A204.1 (cell line): ENCODE data around the gene URB1.
"Not testable (repeated sequence)": the region's sequence is repeated elsewhere in the genome, so short reads cannot be mapped to it uniquely, and the experiment has no call there.

Source experiments
- FAIRE-seq: peaks from 2 replicates; lab custom pipeline; 2012; peaks lifted over from hg19 to GRCh38; lab: Jason Lieb, UNC

The URB1 gene

DNA sequence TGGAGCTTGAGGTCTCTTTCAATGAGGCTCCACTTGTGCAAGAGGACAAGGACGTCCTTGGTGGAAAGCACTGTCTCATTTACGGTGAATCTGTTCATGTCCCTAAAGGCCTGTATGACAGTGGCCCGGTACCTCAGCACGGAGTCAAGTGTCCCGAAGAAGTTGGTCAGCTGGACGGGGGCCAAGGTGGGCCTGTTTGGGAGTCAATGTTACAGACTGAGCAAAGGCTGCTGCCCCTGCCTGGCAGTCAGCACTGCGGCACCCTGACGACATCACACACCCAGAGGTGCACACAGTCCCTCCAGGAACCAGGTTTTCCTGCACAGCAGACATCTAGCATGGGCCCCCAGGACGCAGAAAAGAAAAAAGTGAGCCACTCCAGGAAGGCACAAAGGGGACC is 75.1 kb downstream of the URB1 start:
- no peak for FAIRE-seq

DNA sequence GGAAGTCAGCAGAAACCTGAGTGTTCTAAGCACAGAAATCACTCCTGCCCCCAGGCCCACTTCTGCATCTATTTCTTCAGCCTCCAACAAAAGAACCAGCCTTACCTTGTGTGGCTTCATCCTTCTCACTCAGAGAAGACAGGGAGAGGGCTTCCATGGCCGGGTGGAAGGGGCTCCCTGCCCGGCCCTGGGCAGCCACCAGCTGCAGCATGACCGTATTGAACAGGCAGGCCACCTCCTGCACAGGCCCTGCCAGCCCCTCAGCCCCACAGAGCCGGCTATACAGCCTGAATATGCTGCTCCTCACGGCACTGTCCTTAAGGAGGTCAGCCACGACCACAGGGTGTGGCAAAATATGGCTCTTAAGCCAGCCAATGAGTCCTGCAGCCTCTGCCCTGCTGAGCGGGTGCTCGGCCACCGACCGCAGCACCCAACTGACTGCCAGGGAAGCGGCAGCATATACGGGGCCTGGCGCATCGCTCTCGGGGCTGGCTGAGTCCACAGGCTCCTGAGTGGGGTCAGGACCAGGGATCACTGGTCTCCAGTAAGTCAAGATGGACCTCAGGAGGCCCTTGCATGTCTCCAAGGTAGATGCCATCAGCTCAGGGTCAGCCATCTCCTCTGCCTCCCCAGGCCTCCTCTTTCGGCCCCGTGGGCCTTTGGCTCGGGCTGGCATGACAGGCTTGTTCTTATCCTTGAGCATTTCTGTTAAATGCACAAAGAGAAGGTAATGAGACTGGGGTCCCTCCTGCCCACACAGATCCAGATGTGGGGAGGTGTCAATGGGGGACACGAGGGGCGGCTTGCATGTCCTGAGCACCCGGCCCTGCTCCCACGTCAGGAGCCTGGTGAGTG is 76.2 kb downstream of the URB1 start:
- no peak for FAIRE-seq

DNA sequence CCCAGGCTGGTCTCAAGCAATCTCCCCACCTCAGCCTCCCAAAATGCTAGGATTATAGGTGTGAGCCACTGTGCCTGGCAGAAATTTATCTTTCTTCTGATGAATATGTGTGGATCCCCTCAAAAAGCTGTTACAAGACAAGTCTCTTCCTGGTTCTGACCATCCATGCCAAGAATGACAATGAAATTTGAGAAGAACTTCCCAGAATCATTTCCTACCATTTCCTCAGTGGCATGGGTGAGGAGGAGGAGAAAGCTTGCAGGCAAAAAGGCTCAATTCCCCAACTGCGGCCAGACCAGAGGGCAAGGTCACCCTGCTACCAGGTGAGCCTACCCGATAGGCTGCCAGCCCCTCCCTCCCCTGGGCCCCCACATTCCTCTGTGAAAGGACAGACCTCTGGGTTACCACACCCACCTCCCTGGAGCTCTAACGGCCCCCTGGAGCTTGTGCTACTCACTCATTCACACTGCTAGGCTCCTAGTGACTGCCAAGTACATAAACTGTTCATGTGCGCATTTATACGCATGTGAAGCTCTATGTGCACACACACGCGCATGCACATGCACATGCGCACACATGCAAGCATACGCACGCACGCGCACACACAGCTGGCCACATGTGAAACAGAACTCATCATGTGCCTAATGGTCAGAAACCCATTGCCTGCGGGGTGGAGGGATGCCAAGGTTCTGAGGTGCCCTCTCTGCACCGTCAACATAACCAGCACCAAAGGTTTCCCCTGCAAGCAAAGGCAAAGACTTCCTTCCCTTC is 77.1 kb downstream of the URB1 start:
- FAIRE-seq: no peak

DNA sequence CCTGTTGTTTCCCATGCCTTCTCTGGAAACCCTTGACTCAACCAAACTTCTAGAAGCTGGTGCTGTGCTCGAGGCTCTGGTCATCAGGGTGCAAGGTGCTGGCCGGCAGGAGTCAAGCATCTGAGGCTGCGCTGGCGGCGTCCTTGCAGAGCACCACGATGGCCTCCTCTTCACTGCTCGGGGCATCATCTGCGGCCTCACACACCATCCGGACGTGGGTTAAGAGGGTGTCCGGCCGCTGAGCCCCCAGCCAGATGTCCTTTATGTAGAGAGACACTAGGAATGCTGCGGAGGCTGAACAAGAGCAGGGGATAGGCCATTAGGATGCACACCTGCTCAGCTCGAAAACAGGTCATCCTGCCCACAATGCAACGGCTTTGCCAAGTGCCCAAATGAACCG is 78.0 kb downstream of the URB1 start:
- no peak for FAIRE-seq

DNA sequence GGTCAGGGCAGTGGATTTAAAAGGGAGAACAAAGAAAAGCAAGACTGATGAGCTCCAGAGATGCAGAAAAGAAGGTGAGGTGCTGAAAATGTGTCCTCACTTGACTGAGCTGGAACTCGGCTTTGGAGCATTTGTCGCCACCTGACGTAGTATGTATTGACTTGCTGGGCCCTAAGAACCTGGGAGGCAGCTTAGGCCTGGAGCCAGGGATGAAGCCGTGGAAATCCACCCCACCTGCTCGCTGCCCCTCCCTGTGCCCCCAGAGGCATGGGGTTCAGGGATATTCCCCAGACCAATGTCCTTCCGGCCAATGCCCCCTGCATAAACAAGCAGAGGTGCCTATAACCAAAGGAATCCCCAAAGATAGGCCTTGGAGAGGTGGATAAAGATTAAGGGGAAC is 79.8 kb downstream of the URB1 start:
- no peak for FAIRE-seq

DNA sequence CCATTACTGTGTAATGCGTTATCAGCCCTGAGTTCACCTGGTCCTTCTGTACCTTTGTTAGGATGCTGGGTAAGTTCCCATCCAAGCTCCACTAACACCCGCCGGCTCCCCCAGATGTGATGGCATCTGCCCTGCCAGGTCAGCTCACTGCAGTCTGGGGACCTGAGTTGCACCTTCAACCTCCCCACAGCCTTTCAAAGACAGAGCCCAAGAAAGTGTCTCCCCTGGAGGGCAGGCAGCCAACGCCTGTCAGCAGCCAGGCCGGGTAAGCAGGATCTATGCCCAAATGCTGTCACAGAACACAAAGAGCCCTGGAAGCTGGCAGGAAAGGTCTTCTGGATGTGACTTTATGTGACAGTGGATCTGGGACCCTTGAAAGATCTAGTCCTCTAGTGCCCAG is 80.5 kb downstream of the URB1 start:
- no peak for FAIRE-seq

DNA sequence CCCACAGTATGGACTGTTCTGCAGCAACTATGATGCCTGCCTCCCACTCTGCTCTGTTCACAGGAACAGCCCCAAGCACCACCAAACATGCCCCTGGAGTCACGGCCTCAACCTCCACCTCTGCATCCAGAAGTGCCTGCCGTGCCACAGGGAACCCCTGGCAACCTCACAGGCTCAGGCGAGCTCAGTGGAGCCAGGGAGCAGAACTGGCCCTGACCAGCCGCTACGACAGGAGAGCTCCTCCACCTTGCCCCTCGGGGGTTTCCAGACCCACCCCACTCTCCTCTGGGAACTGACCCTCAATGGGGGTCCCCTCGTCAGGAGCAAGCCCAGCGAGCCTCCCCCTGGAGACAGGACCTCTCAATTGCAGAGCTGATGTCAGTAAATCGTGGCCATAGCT is 81.2 kb downstream of the URB1 start:
- no peak for FAIRE-seq

DNA sequence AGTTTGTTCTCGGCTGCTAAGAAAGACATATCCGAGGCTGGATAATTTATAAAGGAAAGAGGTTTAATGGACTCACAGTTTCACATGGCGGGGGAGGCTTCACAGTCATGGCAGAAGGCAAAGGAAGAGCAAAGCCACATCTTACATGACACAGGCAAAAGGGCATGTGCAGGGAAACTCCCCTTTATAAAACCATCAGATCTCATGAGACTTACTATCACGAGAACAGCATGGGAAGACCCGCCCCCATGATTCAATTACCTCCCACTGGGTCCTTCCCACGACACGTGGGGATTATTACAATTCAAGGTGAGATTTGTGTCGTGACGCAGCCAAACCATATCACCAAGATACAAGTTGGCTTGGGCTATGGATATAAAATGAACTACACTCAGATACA is 81.8 kb downstream of the URB1 start:
- FAIRE-seq: not testable (repeated sequence)

DNA sequence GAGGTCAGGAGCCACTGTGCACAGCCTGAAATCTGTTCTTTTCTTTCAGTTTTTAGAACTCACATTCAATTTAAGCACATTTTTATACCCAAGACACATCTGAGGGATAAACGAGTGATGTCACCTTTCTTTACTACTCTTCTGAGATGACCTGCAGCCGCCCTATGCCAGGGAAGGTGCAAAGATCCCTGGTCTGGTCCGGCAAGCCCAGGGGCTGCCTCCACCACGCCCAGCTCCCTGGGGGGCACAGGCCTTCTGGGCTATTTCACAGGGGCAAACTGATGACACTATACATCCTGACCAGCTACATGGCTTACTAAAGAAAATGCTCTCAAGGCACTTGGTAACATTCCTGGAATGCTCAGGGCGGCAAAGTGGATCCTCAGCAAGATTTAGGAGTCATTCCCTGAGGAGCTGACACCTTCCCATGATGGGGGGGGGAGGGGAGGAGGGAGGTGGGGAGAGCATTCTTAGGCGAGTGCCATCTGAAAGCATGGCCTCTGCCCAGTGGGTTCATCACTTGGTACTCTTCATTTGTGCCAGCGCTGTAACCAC is 82.8 kb downstream of the URB1 start:
- FAIRE-seq: no peak

DNA sequence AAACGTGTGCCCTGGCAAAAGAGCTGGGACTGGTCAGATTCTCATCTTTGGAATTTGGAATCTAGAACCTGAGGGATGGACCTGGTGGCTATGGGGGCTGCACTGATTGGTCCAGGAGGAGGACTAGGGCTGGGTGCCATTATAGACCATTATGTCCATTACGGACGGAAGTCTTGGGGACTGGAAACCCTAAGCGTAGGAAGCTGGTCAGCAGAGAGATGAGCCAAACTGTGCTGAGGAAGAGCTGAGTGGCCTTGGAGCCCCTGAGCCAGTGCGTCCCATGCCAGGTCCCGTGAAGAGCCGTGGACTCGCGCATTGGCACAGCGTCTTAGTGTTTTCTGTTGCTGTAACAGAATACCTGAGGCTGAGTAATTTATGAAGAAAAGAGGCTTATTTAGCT is 84.1 kb downstream of the URB1 start:
- FAIRE-seq: no peak

DNA sequence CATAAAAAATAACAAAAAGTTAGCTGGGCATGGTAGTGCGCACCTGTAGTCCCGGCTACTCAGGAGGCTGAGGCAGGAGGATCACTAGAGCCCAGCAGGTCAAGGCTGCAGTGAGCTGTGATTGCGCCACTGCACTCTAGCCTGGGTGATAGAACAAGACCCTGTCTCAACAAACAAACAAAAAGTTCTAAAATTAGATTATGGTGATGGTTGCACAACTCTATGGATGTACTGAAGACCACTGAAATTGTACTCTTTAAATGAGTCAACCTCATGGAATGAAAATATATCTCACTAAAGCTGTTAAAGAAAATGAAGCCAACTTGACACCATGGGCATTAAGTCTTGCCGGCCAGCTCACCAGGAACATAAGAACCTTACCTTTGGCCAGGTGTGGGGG is 85.1 kb downstream of the URB1 start:
- no peak for FAIRE-seq

DNA sequence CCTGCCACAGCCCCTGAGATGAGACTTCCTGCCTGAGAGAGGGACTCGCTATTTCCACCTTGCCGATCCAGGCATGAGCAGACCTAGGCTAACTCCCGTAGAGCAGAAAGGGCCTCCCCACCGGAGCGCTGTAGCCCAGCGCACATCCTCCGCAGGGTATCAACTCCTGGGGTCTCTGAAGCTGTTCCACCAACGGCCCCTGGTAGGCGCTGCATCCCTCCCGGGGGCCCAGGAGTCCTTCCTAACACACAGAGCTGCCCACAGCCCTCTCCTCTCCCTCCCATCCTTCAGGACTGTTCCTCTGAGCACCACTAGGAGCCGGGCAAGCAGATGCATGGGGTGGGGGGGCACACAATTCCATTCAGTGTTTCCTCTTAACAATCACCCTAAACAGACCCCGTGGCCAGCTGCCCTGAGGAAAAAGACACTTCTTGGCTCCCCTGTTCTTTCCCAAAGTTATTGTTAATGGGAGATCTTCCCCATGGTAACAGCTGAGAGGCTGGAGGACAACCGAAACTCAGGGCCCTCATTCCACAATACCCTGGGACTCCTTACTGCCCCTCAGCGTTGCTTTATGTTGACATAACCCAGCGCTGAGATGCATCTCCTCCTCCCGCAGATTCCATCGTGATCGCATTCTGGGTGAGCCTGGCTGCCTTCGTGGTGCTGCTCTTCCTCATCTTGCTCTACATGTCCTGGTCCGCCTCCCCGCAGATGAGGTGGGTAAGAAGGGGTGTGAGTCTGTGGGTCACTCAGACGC is 86.6 kb downstream of the URB1 start:
- no peak for FAIRE-seq

DNA sequence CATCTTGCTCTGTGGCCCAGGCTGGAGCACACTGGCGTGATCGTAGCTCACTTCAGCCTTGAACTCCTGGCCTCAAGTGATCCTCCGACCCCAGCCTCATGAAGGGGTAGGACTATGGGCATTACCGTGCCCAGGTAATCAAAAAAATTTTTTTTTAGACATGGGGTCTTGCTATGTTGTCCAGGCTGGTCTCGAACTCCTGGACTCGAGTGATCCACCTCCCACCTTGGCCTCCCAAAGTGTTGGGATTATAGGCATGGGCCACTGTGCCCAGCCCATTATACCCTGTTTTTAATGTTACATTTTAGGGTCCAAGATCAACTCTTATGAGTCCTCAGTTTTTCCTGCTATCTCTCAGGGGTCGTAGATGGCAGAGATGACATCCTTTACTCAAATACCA is 87.8 kb downstream of the URB1 start:
- no peak for FAIRE-seq

DNA sequence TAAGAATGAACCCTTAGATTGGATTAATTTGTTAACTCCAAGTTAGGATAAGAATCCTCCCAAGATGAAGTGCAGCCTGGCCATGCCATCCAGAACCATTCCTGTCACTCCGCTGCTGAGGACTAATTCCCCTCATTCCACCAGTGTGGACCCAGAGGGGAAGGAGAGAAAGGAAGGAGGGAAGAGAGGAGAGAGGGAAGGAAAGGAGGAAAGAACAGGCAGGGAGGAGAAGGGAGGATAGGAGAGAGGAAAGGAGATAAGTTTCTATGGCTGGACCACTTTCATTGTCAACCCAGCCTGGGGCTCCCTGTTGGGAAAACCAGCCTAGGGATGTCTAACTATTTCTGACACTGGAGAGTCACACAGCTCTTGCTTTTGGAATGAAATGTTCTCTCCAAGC is 89.4 kb downstream of the URB1 start:
- no peak for FAIRE-seq

DNA sequence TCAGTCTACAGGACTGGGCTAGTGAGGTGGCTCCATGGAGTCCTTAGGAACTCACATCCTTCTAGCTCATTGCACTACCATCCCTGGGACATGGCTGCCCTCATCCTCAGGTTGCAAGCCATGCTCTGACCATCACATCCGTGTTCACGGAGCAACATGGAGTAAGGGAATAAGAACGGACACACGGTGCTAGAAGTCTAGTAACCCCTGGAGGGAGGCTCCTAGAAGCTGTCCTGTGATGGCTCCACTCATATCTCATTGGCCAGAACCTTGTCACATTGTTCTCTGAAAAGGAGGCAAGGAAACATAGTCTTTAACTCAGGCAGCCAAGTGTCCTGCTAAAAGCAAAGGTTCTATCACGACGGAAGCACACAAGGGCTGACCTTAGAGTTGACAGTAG is 90.3 kb downstream of the URB1 start:
- FAIRE-seq: no peak

DNA sequence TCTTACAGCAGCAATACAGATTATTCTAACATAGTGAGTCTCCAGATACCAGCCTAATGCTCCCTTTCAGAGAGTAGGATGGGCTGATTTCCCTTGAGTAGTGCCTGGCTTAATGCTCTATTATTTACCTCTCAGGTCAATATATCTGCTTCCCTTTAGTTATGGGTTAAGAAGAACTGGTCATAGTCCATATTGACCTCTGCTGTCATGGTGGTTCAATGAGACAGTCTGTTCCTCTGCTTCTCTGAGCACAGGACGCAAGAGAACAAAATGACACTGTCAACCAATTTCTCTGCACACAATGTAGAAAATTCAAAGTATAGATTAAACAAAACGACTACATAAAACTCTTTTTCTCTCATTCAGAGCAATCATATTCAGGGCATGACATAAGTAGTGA is 91.2 kb downstream of the URB1 start:
- no peak for FAIRE-seq

DNA sequence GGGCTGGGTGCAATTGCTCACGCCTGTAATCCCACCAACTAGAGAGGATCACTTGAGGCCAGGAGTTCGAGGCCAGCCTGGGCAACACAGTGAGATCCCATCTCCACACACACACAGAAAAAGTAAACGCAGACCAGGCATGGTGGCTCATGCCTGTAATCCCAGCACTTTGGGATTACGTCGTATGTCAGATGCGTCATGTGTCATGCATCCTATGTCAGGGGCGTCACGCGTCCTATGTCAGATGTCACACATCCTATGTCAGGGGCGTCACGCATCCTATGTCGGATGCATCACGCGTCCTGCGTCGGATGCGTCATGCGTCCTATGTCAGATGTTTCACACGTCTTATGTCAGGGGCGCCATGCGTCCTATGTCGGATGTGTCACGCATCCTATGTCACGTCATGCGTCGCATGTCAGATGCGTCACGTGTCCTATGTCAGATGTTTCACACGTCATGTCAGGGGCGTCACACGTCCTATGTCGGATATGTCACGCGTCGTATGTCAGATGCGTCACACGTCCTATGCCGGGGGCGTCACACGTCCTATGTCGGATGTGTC is 92.6 kb downstream of the URB1 start:
- no peak for FAIRE-seq

DNA sequence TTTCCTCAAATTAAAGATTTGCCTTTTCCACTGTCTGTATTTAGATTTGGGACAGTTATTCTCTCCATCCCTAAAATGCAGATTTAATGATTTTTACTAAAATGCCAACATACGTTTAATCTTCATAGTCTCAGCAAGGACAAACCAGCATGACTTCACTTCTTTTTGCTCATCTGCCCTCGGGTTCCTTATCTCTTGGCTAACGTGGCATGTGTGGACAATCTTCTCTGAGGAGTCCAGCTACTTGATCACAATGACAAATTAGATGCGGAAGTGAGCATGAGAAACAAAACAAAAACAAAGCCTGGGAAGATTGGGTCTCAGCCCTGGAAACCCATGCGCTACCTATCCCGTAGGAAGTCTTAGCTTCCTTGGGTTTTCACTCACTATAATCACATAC is 93.1 kb downstream of the URB1 start:
- FAIRE-seq: no peak

DNA sequence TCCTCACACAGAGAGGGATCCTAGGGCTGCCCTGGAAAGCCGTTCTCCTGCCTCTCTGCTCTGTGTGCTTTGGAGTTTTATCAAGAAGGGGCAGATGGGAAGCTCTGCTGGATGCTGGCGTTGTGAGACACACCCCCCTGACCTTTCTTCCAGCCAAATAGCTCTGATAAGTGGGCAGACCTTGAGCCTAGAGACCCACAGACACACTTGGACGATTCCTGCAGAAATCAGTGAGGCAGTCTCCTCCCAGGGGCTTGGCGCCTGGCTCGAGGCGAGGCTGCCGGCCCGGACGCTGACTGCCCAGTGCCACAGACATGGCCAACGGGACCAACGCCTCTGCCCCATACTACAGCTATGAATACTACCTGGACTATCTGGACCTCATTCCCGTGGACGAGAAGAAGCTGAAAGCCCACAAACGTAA is 94.1 kb downstream of the URB1 start, which contains the start of gene MRAP:
TSS of gene MRAP (plus strand) at position 198 of the 424 bp plus-strand sequence. CDS start at position 315, 117 bp downstream.
- FAIRE-seq: no peak

DNA sequence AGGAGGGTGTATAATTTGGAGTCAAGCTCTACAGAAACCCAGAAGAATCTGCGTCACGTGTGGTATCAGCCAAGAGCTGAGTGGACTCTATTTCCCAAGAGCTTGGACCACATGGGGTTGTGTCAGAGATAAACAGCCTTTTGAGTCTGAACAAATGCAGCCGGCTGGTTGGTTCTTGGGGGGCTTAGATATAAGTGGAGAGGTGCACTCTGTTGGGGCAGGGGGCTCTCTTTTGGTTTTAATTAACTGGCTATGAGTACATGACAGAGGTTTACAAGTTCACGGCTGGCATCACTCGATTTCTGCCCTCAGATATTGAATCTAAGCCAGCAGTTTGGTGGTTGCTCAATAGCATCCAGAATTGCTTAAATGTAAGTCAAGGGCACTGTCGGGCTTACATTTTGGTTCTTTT is 94.7 kb downstream of the URB1 start:
- FAIRE-seq: no peak

DNA sequence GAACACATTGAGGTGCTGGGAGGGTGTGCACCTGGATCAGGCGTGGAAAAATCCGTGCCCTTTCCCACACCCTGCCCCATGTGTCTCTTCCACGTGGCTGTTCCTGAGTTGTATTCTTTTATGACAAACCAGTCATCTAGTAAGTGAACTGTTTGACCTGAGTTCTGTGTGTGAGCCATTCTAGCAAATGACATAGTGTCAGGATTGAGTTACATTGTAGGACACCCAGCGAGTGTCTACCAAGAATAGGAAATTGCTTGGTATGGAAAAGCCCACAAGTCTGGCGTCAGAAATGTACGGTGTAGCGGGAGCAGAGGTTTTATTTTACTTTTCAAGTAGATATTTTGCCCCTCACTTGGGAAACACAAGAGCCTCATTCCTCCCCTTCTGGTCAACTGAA is 95.4 kb downstream of the URB1 start:
- no peak for FAIRE-seq

DNA sequence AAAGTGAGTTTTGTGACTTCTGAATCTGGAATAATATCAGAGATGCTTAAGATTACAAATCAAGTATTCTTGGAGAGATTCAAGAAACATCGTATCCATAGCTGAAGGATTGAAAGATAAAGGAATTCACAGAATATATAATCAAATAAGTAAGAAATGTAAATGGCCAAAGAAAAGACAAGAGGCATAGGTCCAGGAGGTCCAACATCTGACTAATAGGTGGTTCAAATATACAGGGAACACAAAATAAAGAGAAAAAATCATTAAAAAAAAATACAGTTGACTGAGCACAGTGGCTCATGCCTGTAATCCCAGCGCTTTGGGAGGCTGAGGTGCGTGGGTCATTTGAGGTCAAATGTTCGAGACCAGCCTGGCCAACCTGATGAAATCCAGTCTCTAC is 107.3 kb downstream of the URB1 start:
- FAIRE-seq: no peak
